Measurements from ENCODE around the gene ZNF761.
"Not testable (repeated sequence)": the region's sequence is repeated elsewhere in the genome, so short reads cannot be mapped to it uniquely, and the experiment has no call there.

The ZNF761 gene

DNA sequence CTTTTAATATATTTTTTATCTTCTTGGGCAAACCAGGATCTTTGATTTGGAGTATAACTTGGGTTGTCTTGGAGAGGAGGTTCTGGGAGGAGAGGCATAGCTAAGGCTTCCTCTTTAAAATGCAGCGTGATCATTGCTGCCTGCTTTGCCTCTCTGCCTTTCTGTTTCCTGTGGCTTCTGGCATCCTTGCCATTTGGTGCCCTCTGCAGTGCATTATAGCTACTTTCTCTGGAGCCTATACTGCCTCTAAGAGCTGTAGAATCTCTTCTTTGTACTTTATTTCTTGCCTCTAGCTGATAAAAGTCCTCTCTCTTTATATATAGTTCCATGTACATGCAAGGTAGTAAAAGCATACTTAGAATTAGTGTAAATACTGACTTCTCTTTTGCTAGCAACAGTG, 43.0 kb downstream of the ZNF761 start:
- WGBS (ENCODE audit: extremely low coverage, insufficient coverage, insufficient read length): no CpG with 5 or more reads among the region's 1 CpG
- not testable (repeated sequence) for H3K9ac ChIP-seq (ENCODE audit: low read length); H2BK12ac ChIP-seq (ENCODE audit: low read length); H2BK120ac ChIP-seq (ENCODE audit: insufficient read depth, low read length, poor library complexity); H3K4me1 ChIP-seq (ENCODE audit: control insufficient read depth in 1 of 2, insufficient read depth in 2 of 2, low read length in 2 of 2); H4K12ac ChIP-seq (ENCODE audit: low read depth, low read length); H3K4me2 ChIP-seq (ENCODE audit: low read length); H3K79me1 ChIP-seq (ENCODE audit: low read length); H2AK5ac ChIP-seq (ENCODE audit: low read length); H3K14ac ChIP-seq (ENCODE audit: low read length); H2BK5ac ChIP-seq (ENCODE audit: low read depth, low read length, poor library complexity); H3K79me2 ChIP-seq (ENCODE audit: control insufficient read depth, insufficient read depth, low read length, poor library complexity); DNase-seq; H3K27ac ChIP-seq (ENCODE audit: low read depth, low read length); H4K91ac ChIP-seq (ENCODE audit: low read depth, low read length); H3K9me3 ChIP-seq (ENCODE audit: insufficient read depth, low read depth, low read length); H3K23ac ChIP-seq (ENCODE audit: low read length); H2AFZ ChIP-seq (ENCODE audit: insufficient read depth, low read length, poor library complexity); H3K4ac ChIP-seq (ENCODE audit: low read depth, low read length); H3K18ac ChIP-seq (ENCODE audit: low read length); H3K27me3 ChIP-seq (ENCODE audit: insufficient read depth, low read length); H3K4me3 ChIP-seq (ENCODE audit: low read depth, low read length); H4K8ac ChIP-seq (ENCODE audit: low read depth, low read length)
- H3K36me3 ChIP-seq (ENCODE audit: control insufficient read depth in 1 of 2, insufficient read depth in 2 of 2, low read length in 2 of 2): peaks cover 22 to 28% of the 10 kb centered on the region in 2 experiments

DNA sequence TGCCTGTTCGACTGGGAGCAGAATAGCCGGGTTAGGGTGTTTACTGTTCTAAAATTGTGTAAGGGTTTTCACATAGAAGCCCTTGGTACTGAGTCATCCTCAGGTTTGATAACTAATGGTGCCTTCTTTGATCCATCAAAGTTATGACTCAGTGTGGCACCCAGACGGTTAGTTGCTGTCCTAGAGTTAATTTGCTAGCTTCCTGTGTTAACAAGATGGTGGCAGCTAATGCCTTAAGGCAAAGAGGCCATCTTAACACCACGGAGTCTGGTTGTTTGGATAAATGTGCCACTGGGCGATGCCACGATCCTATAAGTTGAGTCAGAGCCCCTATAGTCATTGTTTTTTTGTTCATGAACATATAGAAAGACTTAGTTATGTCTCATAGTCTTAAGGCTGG, 43.7 kb downstream of the ZNF761 start:
- not testable (repeated sequence) for H2AFZ ChIP-seq (ENCODE audit: insufficient read depth, low read length, poor library complexity); H2AK5ac ChIP-seq (ENCODE audit: low read length); H4K91ac ChIP-seq (ENCODE audit: low read depth, low read length); H3K4me2 ChIP-seq (ENCODE audit: low read length); H4K12ac ChIP-seq (ENCODE audit: low read depth, low read length); H2BK5ac ChIP-seq (ENCODE audit: low read depth, low read length, poor library complexity); H3K79me1 ChIP-seq (ENCODE audit: low read length); H2BK12ac ChIP-seq (ENCODE audit: low read length); H3K27ac ChIP-seq (ENCODE audit: low read depth, low read length); H3K14ac ChIP-seq (ENCODE audit: low read length); H3K4me3 ChIP-seq (ENCODE audit: low read depth, low read length); H3K4me1 ChIP-seq (ENCODE audit: control insufficient read depth in 1 of 2, insufficient read depth in 2 of 2, low read length in 2 of 2); H3K9ac ChIP-seq (ENCODE audit: low read length); H3K4ac ChIP-seq (ENCODE audit: low read depth, low read length); H2BK120ac ChIP-seq (ENCODE audit: insufficient read depth, low read length, poor library complexity); H3K23ac ChIP-seq (ENCODE audit: low read length); H4K8ac ChIP-seq (ENCODE audit: low read depth, low read length); H3K18ac ChIP-seq (ENCODE audit: low read length); H3K79me2 ChIP-seq (ENCODE audit: control insufficient read depth, insufficient read depth, low read length, poor library complexity); H3K27me3 ChIP-seq (ENCODE audit: insufficient read depth, low read length)
- H3K36me3 ChIP-seq (ENCODE audit: control insufficient read depth in 1 of 2, insufficient read depth in 2 of 2, low read length in 2 of 2): peaks cover 25 to 31% of the 10 kb centered on the region in 2 experiments
- WGBS (ENCODE audit: extremely low coverage, insufficient coverage, insufficient read length): no CpG with 5 or more reads among the region's 6 CpGs
- H3K9me3 ChIP-seq (ENCODE audit: insufficient read depth, low read depth, low read length): peaks cover 11% of the 10 kb centered on the region
- peak; percentile 67 to 81 for DNase-seq

DNA sequence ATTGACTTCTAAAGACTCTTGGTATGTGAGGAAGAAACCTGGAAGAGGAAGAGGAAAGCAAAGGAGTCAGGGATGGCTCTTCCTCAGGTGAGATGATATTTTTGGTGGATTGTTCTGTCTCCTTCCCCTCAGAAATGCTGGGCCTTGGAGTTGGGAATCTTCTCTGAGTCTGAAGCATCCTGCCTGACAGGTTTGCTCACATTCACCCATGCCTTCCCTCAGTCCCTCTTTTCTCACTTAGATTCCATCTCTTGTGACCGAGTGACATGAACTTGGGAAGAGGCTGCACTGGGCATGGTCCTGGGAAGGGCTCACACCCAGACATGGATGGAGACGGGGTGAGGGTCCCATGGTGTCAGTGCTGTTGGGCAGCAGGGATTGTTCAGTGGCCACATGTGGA, 52.0 kb downstream of the ZNF761 start:
- not testable (repeated sequence) for H4K91ac ChIP-seq (ENCODE audit: low read depth, low read length); H3K4me3 ChIP-seq (ENCODE audit: low read depth, low read length); H3K9ac ChIP-seq (ENCODE audit: low read length); H3K4me1 ChIP-seq (ENCODE audit: control insufficient read depth in 1 of 2, insufficient read depth in 2 of 2, low read length in 2 of 2); H3K18ac ChIP-seq (ENCODE audit: low read length); H3K4me2 ChIP-seq (ENCODE audit: low read length); H2BK12ac ChIP-seq (ENCODE audit: low read length); H3K27ac ChIP-seq (ENCODE audit: low read depth, low read length); H2BK5ac ChIP-seq (ENCODE audit: low read depth, low read length, poor library complexity); H3K23ac ChIP-seq (ENCODE audit: low read length); H3K79me2 ChIP-seq (ENCODE audit: control insufficient read depth, insufficient read depth, low read length, poor library complexity); H4K8ac ChIP-seq (ENCODE audit: low read depth, low read length); H4K12ac ChIP-seq (ENCODE audit: low read depth, low read length); H2AK5ac ChIP-seq (ENCODE audit: low read length); H3K79me1 ChIP-seq (ENCODE audit: low read length); H2BK120ac ChIP-seq (ENCODE audit: insufficient read depth, low read length, poor library complexity); H3K14ac ChIP-seq (ENCODE audit: low read length); H3K27me3 ChIP-seq (ENCODE audit: insufficient read depth, low read length); H3K4ac ChIP-seq (ENCODE audit: low read depth, low read length); H2AFZ ChIP-seq (ENCODE audit: insufficient read depth, low read length, poor library complexity)
- peaks cover 15% of the 10 kb centered on the region for H3K9me3 ChIP-seq (ENCODE audit: insufficient read depth, low read depth, low read length)
- peaks cover 38 to 49% of the 10 kb centered on the region in 2 experiments for H3K36me3 ChIP-seq (ENCODE audit: control insufficient read depth in 1 of 2, insufficient read depth in 2 of 2, low read length in 2 of 2)
- DNase-seq: peak; percentile 56 to 68
- no CpG with 5 or more reads among the region's 2 CpGs for WGBS (ENCODE audit: extremely low coverage, insufficient coverage, insufficient read length)

DNA sequence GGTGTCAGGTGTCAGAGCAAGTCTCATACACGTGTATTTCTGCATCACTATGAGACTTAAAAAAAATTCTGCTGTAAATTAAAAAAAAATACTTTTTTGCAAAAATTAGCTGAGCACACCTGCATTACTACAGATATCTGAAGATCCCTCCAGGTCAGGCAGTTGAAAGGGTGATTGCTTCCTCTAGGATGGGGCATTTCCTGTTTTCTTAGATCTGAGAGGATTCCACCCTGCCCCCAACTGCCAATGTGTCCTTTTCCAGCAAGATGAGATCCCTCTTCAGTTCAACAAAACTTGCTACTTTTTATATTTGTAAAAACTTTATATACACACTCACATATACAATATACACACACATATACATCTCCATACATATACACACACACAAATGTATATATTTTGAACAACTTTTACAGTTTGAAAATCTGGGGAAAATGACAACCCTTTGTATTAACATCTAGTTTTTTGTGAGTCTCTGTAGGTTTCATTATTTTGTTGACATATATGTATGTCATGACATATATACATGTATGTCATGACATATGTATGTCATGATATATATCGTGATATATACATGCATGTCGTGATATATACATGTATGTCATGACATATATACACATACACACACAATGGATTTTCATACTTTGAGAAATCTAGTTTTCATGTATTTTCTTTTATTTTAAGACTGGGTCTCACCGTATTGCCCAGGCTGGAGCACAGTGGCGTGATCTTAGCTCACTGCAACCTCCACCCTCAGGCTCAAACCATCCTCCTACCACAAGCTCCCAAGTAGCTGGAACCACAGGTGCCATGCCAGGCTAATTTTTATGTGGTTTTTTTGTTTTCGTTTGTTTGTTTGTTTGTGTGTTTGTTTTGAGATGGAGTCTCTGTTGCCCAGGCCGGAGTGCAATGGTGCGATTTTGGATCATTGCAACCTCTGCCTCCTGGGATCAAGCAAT, 53.5 kb downstream of the ZNF761 start:
- H2AFZ ChIP-seq (ENCODE audit: insufficient read depth, low read length, poor library complexity): no peak overlapping the region
- no peak for DNase-seq

More for the DNA sequence above, 53.5 kb downstream of the ZNF761 start:
- H3K4me3 ChIP-seq (ENCODE audit: low read depth, low read length): no peak overlapping the region
- no peak overlapping the region for H3K18ac ChIP-seq (ENCODE audit: low read length)
- no peaks in the 10 kb centered on the region for H3K79me2 ChIP-seq (ENCODE audit: control insufficient read depth, insufficient read depth, low read length, poor library complexity)
- H2BK120ac ChIP-seq (ENCODE audit: insufficient read depth, low read length, poor library complexity): no peak overlapping the region
- peaks cover 3 to 4% of the 10 kb centered on the region in 2 experiments for H3K4me1 ChIP-seq (ENCODE audit: control insufficient read depth in 1 of 2, insufficient read depth in 2 of 2, low read length in 2 of 2)
- peaks cover 35 to 43% of the 10 kb centered on the region in 2 experiments for H3K36me3 ChIP-seq (ENCODE audit: control insufficient read depth in 1 of 2, insufficient read depth in 2 of 2, low read length in 2 of 2)
- no peak overlapping the region for H3K27ac ChIP-seq (ENCODE audit: low read depth, low read length)
- H3K4me2 ChIP-seq (ENCODE audit: low read length): no peak overlapping the region
- H4K91ac ChIP-seq (ENCODE audit: low read depth, low read length): no peak overlapping the region
- WGBS (ENCODE audit: extremely low coverage, insufficient coverage, insufficient read length): no CpG with 5 or more reads among the region's 8 CpGs
- H3K4ac ChIP-seq (ENCODE audit: low read depth, low read length): no peak overlapping the region
- no peak overlapping the region for H4K8ac ChIP-seq (ENCODE audit: low read depth, low read length)
- no peak overlapping the region for H4K12ac ChIP-seq (ENCODE audit: low read depth, low read length)
- H3K27me3 ChIP-seq (ENCODE audit: insufficient read depth, low read length): no peaks in the 10 kb centered on the region
- H2BK12ac ChIP-seq (ENCODE audit: low read length): no peak overlapping the region
- H2AK5ac ChIP-seq (ENCODE audit: low read length): no peak overlapping the region
- no peak overlapping the region for H3K14ac ChIP-seq (ENCODE audit: low read length)
- no peak overlapping the region for H2BK5ac ChIP-seq (ENCODE audit: low read depth, low read length, poor library complexity)
- no peak overlapping the region for H3K23ac ChIP-seq (ENCODE audit: low read length)
- H3K9ac ChIP-seq (ENCODE audit: low read length): no peak overlapping the region
- H3K9me3 ChIP-seq (ENCODE audit: insufficient read depth, low read depth, low read length): peaks cover 9% of the 10 kb centered on the region
- H3K79me1 ChIP-seq (ENCODE audit: low read length): no peaks in the 10 kb centered on the region

All from trophoblast cell (in vitro differentiated cells and primary cell).